Right ventricle myocardium superior (tissue), 1 donor: ENCODE data around the gene LORICRIN. TPM values are rescaled to one million over a fixed set of nuclear protein-coding genes. Genes with fewer than 3 reads are reported as not detected.

Experiments used
- ATAC-seq: fragments of 200-7000 bp; cut with Tn5 transposase; one replicate; pipeline ENCODE4 v1.9.1; 2020; ENCODE audit warnings: mild to moderate bottlenecking; ENCODE audit not compliant: poor library complexity
- DNase-seq: peaks from one replicate; pipeline ENCODE4 v3.0.0-alpha.2; 2020
- intact Hi-C: fragments of 100-400 bp; cut with DNase I; formaldehyde crosslinking; loops from one replicate; pipeline ENCODE4 v1.11.2; 2022
- total RNA-seq: library from RNA; stranded (reverse); fragmentation: NEBNext Ultra II Directional; extraction: Animal tissue kit (Norgen Biotek cat#: 25700); gene quantifications from one replicate; pipeline ENCODE4 v1.2.1, GENCODE V29; 2021
- donor health status: DM: no; HTN: yes; CAD: no; lungs with severe emphysema.

LORICRIN gene
- total RNA-seq, 1 donor from 2014 or later: not detected

GRCh38 chr1:153246018-153246417 is 13.5 kb upstream of the LORICRIN start:
- ATAC-seq: no peak
- intact Hi-C loops: no loop called here
- no peak for DNase-seq

- DNase-seq (no peak), ATAC-seq (no peak)
- intact Hi-C loops: no loop called here
Measured at GRCh38 chr1:153246825-153247224, 12.7 kb upstream of the LORICRIN start.

- ATAC-seq (no peak), DNase-seq (no peak)
- intact Hi-C loops: no loop called here
Measured at GRCh38 chr1:153248176-153248879, 11.2 kb upstream of the LORICRIN start.

- ATAC-seq (no peak), DNase-seq (no peak)
- intact Hi-C loops: no loop called here
Measured at GRCh38 chr1:153250166-153250565, 9.3 kb upstream of the LORICRIN start.

GRCh38 chr1:153251087-153251486 is 8.4 kb upstream of the LORICRIN start:
- ATAC-seq: no peak
- no peak for DNase-seq
- intact Hi-C loops: no loop called here

- no peak for DNase-seq
- intact Hi-C loops: no loop called here
- no peak for ATAC-seq
Measured at GRCh38 chr1:153251562-153251961, 7.9 kb upstream of the LORICRIN start.

- ATAC-seq (no peak), DNase-seq (no peak)
- intact Hi-C loops: no loop called here
Measured at GRCh38 chr1:153251988-153252387, 7.5 kb upstream of the LORICRIN start.

GRCh38 chr1:153253076-153253475 is 6.4 kb upstream of the LORICRIN start:
- intact Hi-C loops: no loop called here
- DNase-seq (no peak), ATAC-seq (no peak)

GRCh38 chr1:153253693-153254092 is 5.8 kb upstream of the LORICRIN start:
- ATAC-seq: no peak
- intact Hi-C loops: no loop called here
- DNase-seq: no peak

- ATAC-seq (no peak), DNase-seq (no peak)
- intact Hi-C loops: no loop called here
Measured at GRCh38 chr1:153260585-153261280, 1.2 kb downstream of the LORICRIN start.

GRCh38 chr1:153261281-153262069 is 2.0 kb downstream of the LORICRIN start:
- DNase-seq (peak; percentile 58), ATAC-seq (peak; percentile 55)
- intact Hi-C loops: no loop called here

GRCh38 chr1:153262070-153262366 is 2.5 kb downstream of the LORICRIN start:
- DNase-seq: no peak
- intact Hi-C loops: no loop called here
- ATAC-seq: no peak

GRCh38 chr1:153262462-153263157 is 3.1 kb downstream of the LORICRIN start:
- ATAC-seq: no peak
- no peak for DNase-seq
- intact Hi-C loops: no loop called here

GRCh38 chr1:153265457-153265856 is 6.0 kb downstream of the LORICRIN start:
- intact Hi-C loops: no loop called here
- DNase-seq (no peak), ATAC-seq (no peak)

- intact Hi-C loops: no loop called here
- no peak for ATAC-seq
- DNase-seq: no peak
Measured at GRCh38 chr1:153271711-153272110, 12.2 kb downstream of the LORICRIN start.

GRCh38 chr1:153272186-153272585 is 12.7 kb downstream of the LORICRIN start:
- DNase-seq (no peak), ATAC-seq (no peak)
- intact Hi-C loops: no loop called here

- intact Hi-C loops: no loop called here
- DNase-seq: no peak
- no peak for ATAC-seq
Measured at GRCh38 chr1:153277852-153278251, 18.4 kb downstream of the LORICRIN start.

GRCh38 chr1:153288634-153289275 is 29.3 kb downstream of the LORICRIN start:
- DNase-seq: no peak
- intact Hi-C loops: no loop called here
- ATAC-seq: no peak

- ATAC-seq (no peak), DNase-seq (no peak)
- intact Hi-C loops: no loop called here
Measured at GRCh38 chr1:153291514-153291913, 32.0 kb downstream of the LORICRIN start.
